ENCODE data around the gene FAM200C.

Gene FAM200C

GRCh38 chr5:160349935-160350303 lies 49.9 kb downstream of the FAM200C start:
- no peak overlapping the region for H3K4me3 ChIP-seq (ENCODE audit: low read depth, low read length)
- DNase-seq (ENCODE audit: low read depth, low spot score), result no peak
- in situ Hi-C loops (cut with HindIII; ENCODE audit: low sequenced_read_pairs), result no loop called here
- TF ChIP-seq CTCF (IDR thresholded peaks at IDR 0.05; ENCODE audit: low read depth, low read length), result no peak

GRCh38 chr5:160349249-160349934 lies 50.5 kb downstream of the FAM200C start:
- TF ChIP-seq CTCF (IDR thresholded peaks at IDR 0.05; ENCODE audit: low read depth, low read length), result no peak
- in situ Hi-C loops (cut with HindIII; ENCODE audit: low sequenced_read_pairs), result no loop called here
- H3K4me3 ChIP-seq (ENCODE audit: low read depth, low read length), result no peak overlapping the region
- DNase-seq (ENCODE audit: low read depth, low spot score), result no peak

- H3K4me3 ChIP-seq (ENCODE audit: low read depth, low read length), result no peak overlapping the region
- in situ Hi-C loops (cut with HindIII; ENCODE audit: low sequenced_read_pairs), result no loop called here
- DNase-seq (ENCODE audit: low read depth, low spot score), result no peak
- TF ChIP-seq CTCF (IDR thresholded peaks at IDR 0.05; ENCODE audit: low read depth, low read length), result no peak
These were observed 51.8 kb downstream of the FAM200C start for GRCh38 chr5:160348080-160348479.

GRCh38 chr5:160347448-160347847 lies 52.4 kb downstream of the FAM200C start:
- no peak overlapping the region for H3K4me3 ChIP-seq (ENCODE audit: low read depth, low read length)
- in situ Hi-C loops (cut with HindIII; ENCODE audit: low sequenced_read_pairs), result no loop called here
- TF ChIP-seq CTCF (IDR thresholded peaks at IDR 0.05; ENCODE audit: low read depth, low read length), result no peak
- DNase-seq (ENCODE audit: low read depth, low spot score), result no peak
